ENCODE data around the gene EREG. TPM values are rescaled to one million over a fixed set of nuclear protein-coding genes. Genes with fewer than 3 reads are reported as not detected.

Gene EREG
- total RNA-seq, 1 experiment from 2014 or later = 498 TPM

GRCh38 chr4:74408639-74409038 is 43.7 kb downstream of the EREG start:
- intact Hi-C loops (cut with micrococcal nuclease) = no loop called here
- Histone ChIP-seq H3K4me3 (replicated peaks in 1 of 2; ENCODE audit: low read depth in 1 of 2, low read length in 2 of 2) (no peak overlapping the region), H3K9me3 (ENCODE audit: control insufficient read depth in 1 of 2, insufficient read depth in 1 of 2, low read depth in 1 of 2, low read length in 2 of 2) (no peaks in the 10 kb centered on the region), H2AFZ (ENCODE audit: low read depth, low read length, poor library complexity, severe bottlenecking) (peak overlapping the region; percentile 32), H3K4me1 (ENCODE audit: control insufficient read depth in 1 of 2, insufficient read depth in 2 of 2, low read length in 2 of 2) (peaks cover 9 to 31% of the 10 kb centered on the region in 2 experiments), H3K9ac (ENCODE audit: low read length) (peak overlapping the region; percentile 5; the same call in 1 of the 2 replicates), H3K4me2 (ENCODE audit: low read length) (peak overlapping the region; percentile 20; the same call in 1 of the 2 replicates), H3K36me3 (ENCODE audit: control insufficient read depth in 1 of 2, insufficient read depth in 2 of 2, low read length in 2 of 2) (no peaks in the 10 kb centered on the region), H3K79me2 (ENCODE audit: insufficient read depth, low read length) (no peaks in the 10 kb centered on the region), H3K9me2 (ENCODE audit: insufficient read depth) (0 out of 2 replicates have a peak, but pooled peaks cover 3% of the 10 kb centered on the region), H3K27me3 (ENCODE audit: insufficient read depth, low read length) (no peaks in the 10 kb centered on the region), H3K27ac (ENCODE audit: low read depth, low read length) (peak overlapping the region; percentile 15; the same call in 1 of the 2 replicates), H4K20me1 (ENCODE audit: insufficient read depth) (no peaks in the 10 kb centered on the region)
- peak; percentile 73 for ATAC-seq
- ChIA-PET RAD21 (ENCODE audit: low non-redundant PET in 1 of 2, low total read pairs in 2 of 2, uncharacterized antibody in 2 of 2, unreplicated experiment in 2 of 2) (no interaction called here), CTCF (no interaction called here), POLR2A (interaction anchor here (0.8 to 3.2 kb wide), 3 partner anchors 36 to 41 kb away, joined by 3 to 10 read pairs (median 3); partner anchors contain the start of gene AREG)
- 0 out of 2 replicates have a peak, but pooled peaks have one; percentile 16 for TF ChIP-seq POLR2AphosphoS5 (IDR thresholded peaks at IDR 0.05; ENCODE audit: low read depth, low read length)
- no peak for TF ChIP-seq SRF (IDR thresholded peaks at IDR 0.05; ENCODE audit: low read depth)
- no peak for TF ChIP-seq ZBTB33 (IDR thresholded peaks at IDR 0.05; ENCODE audit: extremely low read depth, insufficient replicate concordance, low read length)
- TF ChIP-seq MAX (IDR thresholded peaks at IDR 0.05) = peak; percentile 81
- TF ChIP-seq ZFX (IDR thresholded peaks at IDR 0.05) = no peak
- TF ChIP-seq CEBPB (IDR thresholded peaks at IDR 0.05; ENCODE audit: low read depth) = no peak
- TF ChIP-seq JUND (IDR thresholded peaks at IDR 0.05) = peak; percentile 33; the same call in 1 of the 2 replicates
- no peak for TF ChIP-seq CTCF (IDR thresholded peaks at IDR 0.05 in 2 of 3, conservative IDR thresholded peaks at IDR 0.05 in 1 of 3; ENCODE audit: borderline replicate concordance in 1 of 3, insufficient read depth in 1 of 3, low read depth in 2 of 3, low read length in 2 of 3)
- peak; percentile 61 for TF ChIP-seq FOSL1 (IDR thresholded peaks at IDR 0.05; ENCODE audit: low read depth)
- TF ChIP-seq SP1 (IDR thresholded peaks at IDR 0.05; ENCODE audit: low read depth) = peak; percentile 16; the same call in 1 of the 2 replicates
- no peak for TF ChIP-seq RAD21 (IDR thresholded peaks at IDR 0.05; ENCODE audit: low read depth)
- no TSS peak for BruUV-seq (replicated peaks)
- no peak for DNase-seq (ENCODE audit: low read depth, low spot score)

Measured in HCT116 (cell line).